Neural progenitor cell (in vitro differentiated cells): ENCODE data around the gene ARNT2. TPM values are rescaled to one million over a fixed set of nuclear protein-coding genes. Genes with fewer than 3 reads are reported as not detected.

Source experiments
- DNase-seq: peaks from one replicate; pipeline ENCODE4 v3.0.0-alpha.2; 2016; ENCODE audit warnings: low spot score
- H2AFZ ChIP-seq: fragments of 200-600 bp; sonication (generic); replicated peaks from 2 replicates; pipeline ENCODE4 v1.6.1; 2016; ENCODE audit warnings: antibody characterized with exemption
- H3F3A ChIP-seq: fragments of 200-600 bp; sonication (generic); 2 replicates; pipeline ENCODE4 v1.6.1; 2016; ENCODE audit warnings: antibody characterized with exemption, low read depth
- H3K27ac ChIP-seq: fragments of 200-600 bp; sonication (generic); 2 replicates; pipeline ENCODE4 v1.5.1; 2016; ENCODE audit warnings: mild to moderate bottlenecking
- H3K27me3 ChIP-seq: fragments of 200-600 bp; sonication (generic); 2 replicates; pipeline ENCODE4 v1.6.1; 2016; ENCODE audit warnings: mild to moderate bottlenecking, moderate library complexity
- H3K36me3 ChIP-seq: fragments of 200-600 bp; sonication (generic); 2 replicates; pipeline ENCODE4 v1.5.1; 2016
- H3K4me1 ChIP-seq: fragments of 200-600 bp; sonication (generic); 2 replicates; pipeline ENCODE4 v1.6.1; 2016; ENCODE audit warnings: mixed run types
- H3K4me2 ChIP-seq: fragments of 200-600 bp; sonication (generic); 2 replicates; pipeline ENCODE4 v1.6.1; 2016
- H3K4me3 ChIP-seq: fragments of 200-600 bp; sonication (generic); 2 replicates; pipeline ENCODE4 v1.5.1; 2016
- H3K79me2 ChIP-seq: fragments of 200-600 bp; sonication (generic); 2 replicates; pipeline ENCODE4 v1.6.1; 2016; ENCODE audit warnings: low read depth
- H3K9ac ChIP-seq: fragments of 200-600 bp; sonication (generic); 2 replicates; pipeline ENCODE4 v1.6.1; 2016
- H3K9me3 ChIP-seq: fragments of 200-600 bp; sonication (generic); 2 replicates; pipeline ENCODE4 v1.5.1; 2016; ENCODE audit warnings: low read depth
- H4K20me1 ChIP-seq: fragments of 200-600 bp; sonication (generic); 2 replicates; pipeline ENCODE4 v1.6.1; 2016; ENCODE audit warnings: low read depth
- H3K27ac Mint-ChIP-seq: 3 replicates; pipeline ENCODE4 v1.8.0; 2021; ENCODE audit warnings: mixed read lengths
- H3K27me3 Mint-ChIP-seq: 2 replicates; pipeline ENCODE4 v1.8.0; 2022; ENCODE audit warnings: low read depth, mild to moderate bottlenecking, inconsistent platforms, moderate library complexity, mixed read lengths; ENCODE audit not compliant: insufficient read depth
- H3K36me3 Mint-ChIP-seq: 3 replicates; pipeline ENCODE4 v1.8.0; 2021; ENCODE audit warnings: mixed read lengths
- H3K4me1 Mint-ChIP-seq: 3 replicates; pipeline ENCODE4 v1.8.0; 2021; ENCODE audit warnings: mixed read lengths
- H3K4me3 Mint-ChIP-seq: 3 replicates; pipeline ENCODE4 v1.8.0; 2021; ENCODE audit warnings: mild to moderate bottlenecking, moderate library complexity, mixed read lengths
- H3K9me3 Mint-ChIP-seq: 3 replicates; pipeline ENCODE4 v1.8.0; 2020; ENCODE audit warnings: mixed read lengths
- CTCF ChIP-seq: fragments of 200-600 bp; sonication (generic); IDR thresholded peaks from 2 replicates; pipeline ENCODE4 v1.5.1; 2017; ENCODE audit warnings: antibody characterized with exemption, mild to moderate bottlenecking
- EZH2 ChIP-seq: fragments of 200-600 bp; sonication (generic); IDR thresholded peaks from 2 replicates; pipeline ENCODE4 v1.6.1; 2017; ENCODE audit warnings: antibody characterized with exemption, mild to moderate bottlenecking, moderate library complexity
- EZH2phosphoT487 ChIP-seq: fragments of 200-600 bp; sonication (generic); IDR thresholded peaks from 2 replicates; pipeline ENCODE4 v1.6.1; 2017; ENCODE audit warnings: antibody characterized with exemption
- total RNA-seq: library from RNA; depleted of rRNA; stranded (reverse); fragments of >200 nt; gene quantifications from 2 replicates; pipeline ENCODE4 v1.2.3, GENCODE V29; 2015; ENCODE audit warnings: low replicate concordance

The ARNT2 gene
- total RNA-seq, 1 donor from 2014 or later: 15.7 TPM

GRCh38 chr15:80466543-80466942, 62.4 kb downstream of the ARNT2 start:
- peaks cover 2% of the 10 kb centered on the region for H3K4me1 ChIP-seq
- H3F3A ChIP-seq: peaks cover under 1% of the 10 kb centered on the region
- peaks cover 8% of the 10 kb centered on the region for H3K27me3 Mint-ChIP-seq
- no peak overlapping the region for H3K4me3 ChIP-seq
- H3K9me3 ChIP-seq: no peaks in the 10 kb centered on the region
- no peaks in the 10 kb centered on the region for H3K27me3 ChIP-seq
- H3K27ac ChIP-seq: no peak overlapping the region
- H3K36me3 ChIP-seq: peaks cover 8% of the 10 kb centered on the region
- H3K27ac Mint-ChIP-seq: no peak overlapping the region
- H3K4me3 Mint-ChIP-seq: no peak overlapping the region
- H4K20me1 ChIP-seq: peaks cover 3% of the 10 kb centered on the region
- H3K9ac ChIP-seq: no peak overlapping the region
- H3K4me2 ChIP-seq: no peak overlapping the region
- H2AFZ ChIP-seq: no peak overlapping the region
- no peaks in the 10 kb centered on the region for H3K79me2 ChIP-seq
- H3K9me3 Mint-ChIP-seq: no peaks in the 10 kb centered on the region
- peaks cover 22% of the 10 kb centered on the region for H3K4me1 Mint-ChIP-seq
- DNase-seq: no peak
- TF ChIP-seq CTCF (no peak), EZH2 (no peak), EZH2phosphoT487 (no peak)
- peaks cover 27% of the 10 kb centered on the region for H3K36me3 Mint-ChIP-seq

GRCh38 chr15:80467311-80467714, 63.1 kb downstream of the ARNT2 start:
- no peak overlapping the region for H3K9ac ChIP-seq

GRCh38 chr15:80468796-80469195, 64.6 kb downstream of the ARNT2 start:
- H3K4me2 ChIP-seq: no peak overlapping the region
- TF ChIP-seq CTCF (no peak), EZH2 (no peak), EZH2phosphoT487 (no peak)
- H3K27ac ChIP-seq: no peak overlapping the region
- H3K9me3 ChIP-seq: no peaks in the 10 kb centered on the region
- peaks cover 3% of the 10 kb centered on the region for H4K20me1 ChIP-seq
- no peak overlapping the region for H2AFZ ChIP-seq
- Mint-ChIP-seq H3K9me3 (no peaks in the 10 kb centered on the region), H3K27me3 (peaks cover 6% of the 10 kb centered on the region), H3K4me3 (no peak overlapping the region), H3K36me3 (peaks cover 27% of the 10 kb centered on the region), H3K4me1 (peaks cover 43% of the 10 kb centered on the region), H3K27ac (no peak overlapping the region)
- peaks cover 20% of the 10 kb centered on the region for H3F3A ChIP-seq
- no peaks in the 10 kb centered on the region for H3K79me2 ChIP-seq
- peaks cover 8% of the 10 kb centered on the region for H3K36me3 ChIP-seq
- H3K9ac ChIP-seq: no peak overlapping the region
- DNase-seq: no peak
- no peak overlapping the region for H3K4me3 ChIP-seq
- peaks cover 15% of the 10 kb centered on the region for H3K4me1 ChIP-seq
- no peaks in the 10 kb centered on the region for H3K27me3 ChIP-seq

More at GRCh38 chr15:80467311-80467714, 63.1 kb downstream of the ARNT2 start:
- Histone ChIP-seq H3K4me2 (no peak overlapping the region), H3K4me1 (peaks cover 8% of the 10 kb centered on the region), H3K27me3 (no peaks in the 10 kb centered on the region), H3K4me3 (no peak overlapping the region), H3K9me3 (no peaks in the 10 kb centered on the region), H4K20me1 (peaks cover 3% of the 10 kb centered on the region), H3K27ac (no peak overlapping the region), H3K36me3 (peaks cover 8% of the 10 kb centered on the region), H3F3A (peaks cover 7% of the 10 kb centered on the region), H3K79me2 (no peaks in the 10 kb centered on the region), H2AFZ (no peak overlapping the region)
- TF ChIP-seq EZH2phosphoT487: no peak
- no peak for TF ChIP-seq CTCF
- TF ChIP-seq EZH2: no peak
- Mint-ChIP-seq H3K4me1 (peaks cover 30% of the 10 kb centered on the region), H3K27me3 (peaks cover 6% of the 10 kb centered on the region), H3K27ac (no peak overlapping the region), H3K9me3 (no peaks in the 10 kb centered on the region), H3K36me3 (peaks cover 27% of the 10 kb centered on the region), H3K4me3 (no peak overlapping the region)
- no peak for DNase-seq
